Activated effector memory CD4-positive, alpha-beta T cell treated with anti-CD3 and anti-CD28 coated beads, Interleukin-2, amount 50 U/mL, for 16 hours (primary cell): ENCODE results near the gene MAP2K6.

Experiments used
- DNase-seq: peaks from one replicate; pipeline ENCODE4 v3.0.0-alpha.2; 2020

The MAP2K6 gene

DNA sequence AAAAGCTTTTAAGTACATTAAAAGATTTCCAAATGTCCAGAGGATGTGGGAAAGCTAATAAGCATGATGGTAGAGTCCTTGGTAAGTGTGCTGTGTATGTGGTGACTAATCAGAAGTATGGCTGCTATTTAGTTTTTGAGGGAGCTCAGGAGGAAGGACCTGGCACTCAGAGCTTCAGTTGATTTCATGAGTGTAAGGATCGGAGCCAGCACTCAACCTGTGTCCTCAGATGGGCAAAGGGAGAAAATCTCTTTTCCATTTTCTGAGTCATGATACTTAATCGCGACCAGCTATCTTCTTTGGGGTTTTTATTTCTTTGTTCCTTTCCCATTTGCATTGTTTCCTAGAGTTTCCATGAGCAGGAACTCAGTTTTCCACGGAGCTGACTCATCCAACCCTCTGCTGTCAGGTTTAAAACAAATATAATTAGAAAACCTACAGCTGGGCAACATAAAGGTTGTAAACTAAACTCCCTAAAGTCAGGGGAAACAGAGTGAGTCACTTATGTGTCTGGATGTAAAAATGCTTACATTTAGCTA is 125.4 kb downstream of the MAP2K6 start:
- DNase-seq = no peak

DNA sequence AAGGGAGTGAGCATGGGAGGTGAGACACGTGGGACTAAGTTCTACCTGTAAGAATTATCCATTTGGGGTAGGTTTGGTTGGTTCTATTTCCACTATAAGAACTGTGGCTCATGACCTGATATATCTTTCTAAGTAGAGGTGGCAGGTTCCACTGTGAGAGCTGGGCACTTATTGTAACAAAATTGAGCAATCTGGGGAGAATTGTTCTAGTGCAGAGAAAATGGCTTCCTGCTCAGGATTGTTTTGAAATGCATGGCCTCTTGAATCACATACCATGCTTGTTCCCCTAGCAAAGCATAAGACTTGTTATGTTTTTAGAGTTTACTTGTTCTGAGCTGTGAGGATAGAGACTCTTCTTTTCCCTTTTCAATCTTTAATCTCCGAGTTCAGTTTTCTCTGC is 125.9 kb downstream of the MAP2K6 start:
- no peak for DNase-seq

DNA sequence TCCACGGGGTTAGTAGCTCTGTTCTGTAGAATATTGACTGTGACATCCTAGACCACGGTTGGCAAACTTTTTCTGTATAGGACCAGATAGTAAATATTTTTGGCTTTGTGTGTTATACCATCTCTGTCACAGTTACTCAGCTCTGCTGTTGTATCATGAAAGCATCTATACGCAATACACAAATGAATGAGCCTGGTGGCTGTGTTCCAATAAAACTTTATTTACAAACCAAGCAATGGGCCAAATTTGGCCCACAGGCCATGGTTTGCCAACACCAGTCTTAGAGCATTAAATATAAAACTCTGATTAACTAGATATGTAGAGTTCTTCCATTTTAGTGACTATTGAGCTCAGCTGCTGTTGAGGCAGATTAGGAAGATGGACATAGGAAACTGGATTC is 132.7 kb downstream of the MAP2K6 start:
- no peak for DNase-seq

DNA sequence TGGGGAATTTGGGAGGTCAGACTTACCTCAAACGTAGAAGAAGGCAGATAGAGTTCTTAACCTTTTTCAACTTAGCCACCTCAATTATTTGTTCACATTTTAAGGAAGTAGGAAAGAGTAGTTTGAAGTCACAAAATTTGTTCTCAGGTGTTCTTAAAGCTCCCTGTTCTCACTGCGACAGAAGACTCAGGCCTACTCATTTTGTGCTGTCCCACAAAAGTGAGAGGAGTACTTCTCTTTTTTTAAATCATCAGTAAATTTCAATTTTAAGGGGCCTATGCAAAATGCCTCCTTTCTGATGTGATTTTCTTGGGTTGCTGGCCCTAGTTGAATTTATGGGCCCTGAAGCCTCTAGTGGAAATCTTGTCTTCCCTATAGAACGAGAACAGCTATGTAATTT is 133.4 kb downstream of the MAP2K6 start:
- no peak for DNase-seq

DNA sequence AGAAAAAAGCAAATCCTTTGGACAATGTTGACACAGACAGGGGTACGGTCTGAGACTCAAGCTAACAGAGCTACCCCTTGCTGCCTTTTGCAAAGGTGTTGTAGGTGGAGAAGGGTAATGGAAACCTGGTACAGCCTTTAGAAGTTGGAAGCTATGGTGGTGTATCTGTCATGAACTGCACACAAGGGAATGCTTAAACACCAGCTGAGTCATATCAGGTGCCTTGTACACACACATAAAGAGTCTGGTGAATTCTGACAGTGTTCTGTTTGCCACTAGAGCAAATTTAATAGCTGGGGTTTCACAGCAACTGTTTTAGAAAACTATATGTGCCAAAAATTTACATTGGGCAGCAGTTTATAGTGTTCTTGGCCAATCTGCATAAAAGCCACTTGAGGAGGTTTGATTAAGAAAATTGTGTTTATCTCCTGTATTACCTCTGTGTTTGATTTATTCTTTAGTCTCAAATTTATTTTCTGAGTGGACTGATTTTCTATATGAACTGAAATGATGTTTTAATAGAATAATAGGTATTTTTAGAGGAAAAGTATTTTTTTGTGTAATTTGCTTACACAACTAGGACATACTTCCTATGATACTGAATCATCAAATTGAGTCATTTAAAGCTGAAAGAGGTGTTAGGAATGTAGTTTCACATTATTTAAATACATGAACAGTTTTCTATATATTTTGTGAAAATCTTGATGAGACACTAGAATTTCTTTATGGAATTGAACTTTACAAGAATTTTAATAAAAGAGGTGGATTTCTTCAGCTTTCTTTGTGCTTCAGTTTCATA is 136.9 kb downstream of the MAP2K6 start:
- DNase-seq = no peak

DNA sequence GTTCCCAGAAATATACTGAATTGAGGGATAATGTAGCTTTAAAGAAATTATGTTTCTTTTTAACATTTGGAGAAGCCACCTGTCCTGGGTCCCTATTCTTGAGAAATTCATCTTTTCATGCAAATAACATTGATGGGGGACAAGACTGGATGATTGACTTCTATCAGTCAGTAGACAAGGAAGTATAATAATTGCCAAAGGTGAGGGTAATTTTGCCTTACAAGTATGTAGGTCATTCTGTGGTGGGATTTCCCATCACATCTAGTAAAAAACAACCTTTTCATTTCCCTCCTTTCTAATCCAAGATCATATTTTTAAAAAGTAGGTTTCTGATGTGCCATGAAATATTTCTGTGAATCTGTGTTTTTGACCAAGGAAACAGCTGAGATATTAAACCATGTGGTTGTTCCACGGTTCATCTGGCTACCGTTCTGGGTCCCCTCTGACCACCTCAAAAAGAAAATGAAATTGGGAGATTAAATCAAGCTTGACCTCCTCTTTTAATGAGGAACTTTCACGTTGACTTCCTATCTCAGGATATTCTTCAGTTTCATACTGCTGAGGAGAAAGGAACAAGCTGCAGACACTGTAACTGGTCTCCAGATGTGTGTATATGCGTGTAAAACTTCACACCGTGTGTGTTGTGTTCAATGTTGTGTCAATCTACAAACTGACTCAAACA is 138.6 kb downstream of the MAP2K6 start:
- DNase-seq = no peak

DNA sequence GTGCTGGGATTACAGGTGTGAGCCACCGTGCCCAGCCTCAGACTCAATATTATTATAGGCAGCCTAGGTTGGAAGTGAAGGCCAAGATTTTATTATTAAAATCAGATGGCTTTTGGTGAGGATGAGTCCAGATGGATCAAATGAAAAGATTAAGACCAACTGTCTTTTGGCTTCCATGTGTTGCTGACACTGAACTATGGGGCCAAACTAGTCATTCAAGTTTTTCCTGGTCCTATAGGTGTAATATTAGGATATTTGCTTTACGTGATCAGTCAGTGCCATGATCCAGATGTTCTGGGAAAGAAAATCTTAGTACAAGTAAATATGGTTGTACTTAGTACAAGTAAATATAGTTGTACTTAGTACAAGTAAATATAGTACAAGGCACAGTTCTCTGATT is 140.6 kb downstream of the MAP2K6 start:
- no peak for DNase-seq

DNA sequence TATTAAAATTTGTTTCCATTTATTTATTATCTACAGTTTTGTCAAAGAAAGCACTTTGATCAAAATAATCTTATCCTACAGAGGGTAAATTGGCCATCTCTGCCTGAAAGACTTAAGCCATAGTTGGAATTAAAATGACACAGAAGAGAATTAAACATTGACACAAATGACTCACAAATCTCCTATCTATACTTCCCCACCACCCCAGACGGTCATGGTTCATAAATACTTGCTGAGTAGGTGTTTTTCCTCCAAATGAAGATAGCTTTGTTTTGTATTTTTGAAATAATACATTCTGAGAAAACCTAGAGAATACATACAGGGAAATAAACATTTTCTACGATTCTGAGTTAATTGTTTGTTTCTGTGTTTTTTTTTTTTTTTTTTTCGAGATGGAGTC is 142.8 kb downstream of the MAP2K6 start:
- DNase-seq = no peak

DNA sequence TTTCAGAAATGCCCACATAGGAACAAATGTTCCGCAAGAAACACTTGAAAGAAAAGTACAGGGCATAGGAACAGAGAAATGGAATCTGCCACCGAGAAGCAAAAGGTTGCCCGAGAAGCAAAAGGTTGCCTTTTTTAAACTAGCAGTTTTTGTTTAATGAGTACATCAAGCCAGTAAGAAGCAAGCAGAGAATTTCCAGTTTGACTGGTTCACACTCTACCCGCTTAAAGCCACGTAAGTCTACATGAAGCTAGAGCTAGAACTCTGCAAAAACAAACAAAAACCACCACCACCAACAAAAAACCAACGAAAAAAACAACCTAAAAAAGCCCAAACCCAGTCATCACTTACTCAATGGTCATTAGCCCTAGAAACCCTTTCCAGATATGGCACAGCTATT is 144.3 kb downstream of the MAP2K6 start:
- DNase-seq = no peak

DNA sequence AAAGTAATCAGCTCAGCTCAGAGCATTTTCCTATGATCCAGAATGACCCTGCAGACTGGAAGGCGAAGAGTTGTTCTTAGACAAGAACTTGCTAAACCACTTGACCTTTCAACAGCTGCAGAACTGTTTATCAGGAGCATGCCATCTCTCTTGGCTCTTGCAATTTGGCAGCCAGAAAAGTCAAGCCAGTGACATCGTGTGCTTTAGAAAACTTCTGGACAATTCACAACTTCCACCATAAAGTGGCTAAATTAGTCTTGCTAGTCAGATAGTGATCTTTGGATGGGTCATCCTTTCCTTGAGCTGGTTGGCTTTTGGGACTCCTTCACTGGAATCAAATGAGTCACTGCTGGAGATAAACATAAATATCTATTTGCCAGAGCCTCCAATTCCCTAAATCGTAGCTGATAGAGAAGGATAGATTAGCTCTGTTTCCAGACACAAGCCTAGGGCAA is 146.5 kb downstream of the MAP2K6 start:
- DNase-seq = no peak

DNA sequence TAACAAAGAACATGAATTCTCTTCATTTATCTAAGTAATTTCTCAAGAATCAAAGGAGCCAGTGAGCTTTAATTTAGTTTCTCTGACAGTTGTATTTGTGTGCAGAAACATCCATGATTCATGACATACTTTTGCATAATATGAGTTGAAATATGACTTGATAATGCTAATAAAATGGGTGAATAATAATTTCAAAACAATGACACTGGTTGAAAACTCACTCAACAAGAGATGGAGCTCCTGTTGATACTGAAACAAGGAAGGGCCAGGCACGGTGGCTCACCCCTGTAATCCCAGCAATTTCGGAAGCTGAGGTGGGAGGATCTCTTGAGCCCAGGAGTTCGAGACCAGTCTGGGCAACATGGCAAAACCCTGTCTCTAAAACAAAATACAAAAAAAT is 147.0 kb downstream of the MAP2K6 start:
- DNase-seq = no peak

DNA sequence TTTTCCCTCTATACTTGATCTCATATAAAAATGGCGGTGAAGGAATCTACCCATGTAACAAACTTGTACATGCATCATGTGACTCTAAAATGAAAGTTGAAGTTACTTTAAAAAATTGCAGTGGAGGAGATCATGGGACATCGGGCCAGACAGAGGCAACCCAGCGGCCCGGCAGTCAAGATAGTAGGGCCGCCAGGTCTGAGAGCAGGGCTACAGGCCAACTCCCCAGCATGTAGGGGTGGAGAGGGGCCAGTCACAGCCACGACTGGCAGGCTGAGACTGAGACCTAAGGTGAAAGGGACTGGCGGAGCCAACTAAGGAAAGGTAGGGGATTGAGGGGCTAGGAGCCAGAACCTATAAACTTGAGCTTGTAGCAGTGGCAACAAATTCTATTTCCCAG is 150.9 kb downstream of the MAP2K6 start:
- no peak for DNase-seq

DNA sequence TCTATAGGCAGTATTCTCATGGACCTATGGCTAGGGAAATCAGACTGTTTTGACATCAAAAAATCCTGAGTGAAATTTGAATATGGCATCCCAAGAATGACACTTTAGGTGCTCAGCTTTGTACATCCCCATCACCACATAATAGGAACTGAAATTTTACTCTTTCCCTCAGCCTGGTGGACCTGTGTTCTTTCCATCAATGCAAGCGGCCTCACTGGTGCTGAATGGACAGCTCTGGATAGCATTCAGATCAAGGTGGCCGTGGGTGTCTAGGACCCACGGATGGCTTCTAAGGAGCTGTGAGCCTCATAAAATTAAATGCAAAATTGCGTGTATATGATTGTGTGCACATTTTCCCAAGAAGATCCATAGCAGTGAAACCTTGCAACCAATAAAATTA is 152.6 kb downstream of the MAP2K6 start:
- DNase-seq = no peak

DNA sequence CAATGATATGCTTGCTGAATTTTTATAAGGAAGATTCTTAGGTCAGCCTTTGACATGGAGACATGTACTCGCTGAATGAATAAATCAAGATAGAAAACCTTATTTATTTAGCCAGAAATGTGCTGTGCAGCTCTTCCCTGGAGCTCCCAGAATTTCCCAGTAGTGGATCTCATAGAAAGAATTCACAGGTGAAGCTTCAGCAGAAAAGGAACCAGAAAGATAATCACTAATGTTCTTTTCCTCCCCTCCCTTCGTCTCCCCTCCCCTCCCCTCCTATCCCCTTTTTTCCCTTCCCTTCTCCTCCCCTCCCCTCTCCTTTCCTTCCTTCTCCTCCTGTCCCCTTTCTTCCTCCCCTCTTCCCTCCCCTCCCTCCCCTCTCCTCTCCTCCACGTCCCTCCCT is 158.2 kb downstream of the MAP2K6 start:
- no peak for DNase-seq

DNA sequence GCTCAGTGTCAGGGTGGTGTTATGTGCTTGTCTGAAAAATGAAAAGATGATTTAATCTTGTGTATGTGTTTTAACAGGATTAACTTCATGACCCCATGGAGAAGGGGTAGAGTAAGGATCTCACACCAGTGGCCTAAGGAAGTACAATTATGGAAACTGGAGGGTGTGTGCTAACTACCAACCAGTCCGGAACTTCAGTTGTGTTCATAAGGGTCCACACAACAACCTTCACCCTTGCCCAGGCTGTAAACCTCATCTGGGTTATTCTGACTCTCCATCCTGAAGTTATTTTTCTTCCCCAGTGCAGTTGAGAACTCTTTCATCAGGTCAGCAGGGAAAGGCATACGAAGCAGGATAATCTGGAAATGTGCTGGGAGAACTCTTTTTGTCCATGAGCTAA is 158.9 kb downstream of the MAP2K6 start:
- DNase-seq = no peak

DNA sequence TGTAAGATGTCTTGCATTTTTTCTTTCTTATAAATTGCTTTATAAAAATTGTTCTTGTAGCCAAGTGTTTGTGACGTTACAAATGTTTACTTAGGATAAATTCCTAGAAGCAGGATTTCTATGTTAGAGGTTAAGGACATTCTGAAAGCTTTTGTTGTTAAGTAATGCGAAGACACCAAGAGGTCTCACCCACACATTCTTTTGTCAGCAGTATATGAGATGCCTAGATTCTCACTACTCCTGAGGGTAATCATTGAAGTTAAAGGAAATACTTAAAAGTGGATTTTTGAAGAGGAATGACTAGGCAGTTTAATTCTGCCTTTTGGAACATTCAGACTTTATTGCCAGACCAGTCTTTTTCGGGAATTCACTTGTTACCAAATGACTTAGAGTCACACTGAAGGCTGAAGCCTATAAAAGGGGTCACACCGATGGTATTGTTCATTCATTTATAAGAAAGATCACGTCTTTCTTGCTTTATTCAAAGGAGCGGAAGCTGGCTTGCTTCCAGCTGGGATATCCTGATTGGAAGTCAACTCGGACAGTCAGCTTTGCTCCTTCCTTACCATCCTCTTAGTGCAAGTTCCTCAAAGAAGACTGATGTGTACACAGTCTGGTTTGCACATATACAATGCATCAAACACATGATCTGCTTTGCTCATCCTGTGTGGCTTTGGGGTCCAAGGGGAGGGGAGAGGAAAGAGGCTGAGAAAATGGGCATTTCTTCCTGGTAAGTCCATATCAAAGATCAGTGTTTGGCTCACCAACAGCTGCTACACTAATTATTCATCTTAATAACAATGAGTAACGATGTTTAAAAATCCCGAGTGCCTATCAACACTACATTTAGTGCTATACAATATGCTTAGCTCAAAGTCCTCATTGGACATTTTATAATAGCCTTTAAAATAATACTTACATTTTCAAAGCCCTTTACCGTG is 160.0 kb downstream of the MAP2K6 start:
- DNase-seq = no peak

DNA sequence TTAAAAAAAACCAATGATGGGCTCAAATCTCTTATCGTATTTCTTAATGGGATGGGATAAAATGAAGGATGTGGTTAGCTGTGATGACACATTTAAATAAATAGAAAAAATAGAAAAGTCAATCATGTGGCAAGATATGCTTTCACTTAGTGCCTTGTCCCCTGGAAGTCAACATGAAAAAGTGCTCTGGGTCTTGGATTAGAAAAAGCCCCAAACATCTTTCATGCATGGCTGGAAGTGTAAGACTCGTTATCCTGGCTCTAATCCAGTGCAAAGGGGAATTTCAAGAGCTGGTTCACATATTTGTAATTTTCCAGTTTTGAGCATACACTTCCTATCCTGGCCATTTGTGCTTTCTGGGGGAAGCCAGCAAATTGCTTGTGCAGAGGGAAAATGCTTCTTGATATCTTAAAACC is 160.9 kb downstream of the MAP2K6 start:
- DNase-seq = no peak

DNA sequence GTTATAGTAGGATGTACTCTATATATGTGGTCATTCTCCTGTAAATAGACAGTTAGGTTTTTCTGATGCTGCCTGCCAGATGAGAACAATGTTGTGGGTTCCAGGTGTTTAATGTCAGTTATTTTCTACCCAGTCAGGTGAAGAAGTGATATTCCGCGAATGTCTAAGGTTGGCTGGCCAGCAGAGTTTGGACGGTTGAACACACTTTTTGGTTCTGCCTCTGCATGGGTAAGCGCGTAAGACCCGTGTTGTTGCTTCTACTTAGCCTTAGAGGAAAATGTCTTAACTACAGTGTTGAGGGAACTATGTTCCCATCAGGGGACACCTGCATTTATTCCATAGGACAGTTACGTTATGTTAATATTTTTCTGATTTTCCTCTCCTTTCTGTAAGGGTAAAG is 162.6 kb downstream of the MAP2K6 start:
- no peak for DNase-seq

DNA sequence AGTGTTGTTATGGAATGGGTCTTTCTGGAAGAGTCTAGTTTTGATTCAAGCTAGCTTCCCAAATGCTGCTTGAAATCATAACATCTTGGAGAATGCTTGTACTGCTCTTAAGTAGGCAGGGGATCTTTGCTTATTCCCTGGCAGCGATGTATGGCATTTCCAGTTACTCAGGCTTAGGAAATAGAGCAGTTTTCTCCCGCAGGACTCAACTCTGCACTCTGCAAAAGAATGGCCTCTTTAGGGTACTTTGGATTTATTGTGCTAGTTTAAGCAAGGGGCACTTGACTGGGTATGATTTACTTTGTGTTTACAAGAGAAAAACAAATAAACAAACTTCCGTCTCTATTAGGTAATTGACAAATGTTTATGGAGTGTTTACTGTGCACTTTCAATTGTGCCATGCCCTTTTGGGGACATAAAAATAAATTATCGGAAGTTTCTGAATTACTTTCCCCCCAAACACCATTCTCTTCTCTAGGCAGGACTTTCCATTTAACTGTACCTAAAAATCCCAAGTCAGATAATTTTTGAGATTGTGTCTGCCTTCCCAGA is 164.0 kb downstream of the MAP2K6 start:
- no peak for DNase-seq

DNA sequence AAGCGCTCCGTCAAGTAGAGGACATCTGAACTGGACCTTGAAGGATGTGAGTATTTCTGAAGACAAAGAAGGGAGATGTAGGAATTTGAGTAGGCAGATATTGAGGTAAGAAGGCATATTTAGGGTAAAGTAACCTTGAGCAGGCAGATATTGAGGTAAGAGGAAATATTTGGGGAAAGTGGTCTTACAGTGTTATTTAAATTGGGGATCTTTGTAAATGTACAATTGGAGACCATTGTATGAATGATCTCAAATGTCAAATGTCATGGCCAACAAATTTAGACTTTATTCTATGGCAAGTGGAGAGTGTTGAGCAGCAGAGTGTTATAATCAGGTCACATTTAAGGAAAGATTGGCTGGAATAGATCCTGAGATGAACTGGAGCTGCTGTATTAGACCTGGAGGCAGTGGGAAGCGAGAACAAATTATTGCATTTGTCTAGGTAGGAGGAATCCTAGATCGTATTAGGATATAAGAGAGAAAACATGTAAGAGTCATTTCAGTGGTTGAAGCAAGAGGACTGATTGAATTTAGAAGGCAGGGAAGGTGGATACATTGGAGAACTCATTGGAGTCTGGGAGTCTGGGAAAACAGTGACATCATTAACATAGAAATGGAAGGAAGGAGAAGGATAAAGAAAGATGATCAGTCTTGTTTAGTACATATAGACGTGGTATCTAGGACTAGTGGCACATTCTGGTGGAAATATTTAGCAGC is 165.6 kb downstream of the MAP2K6 start:
- DNase-seq = no peak

DNA sequence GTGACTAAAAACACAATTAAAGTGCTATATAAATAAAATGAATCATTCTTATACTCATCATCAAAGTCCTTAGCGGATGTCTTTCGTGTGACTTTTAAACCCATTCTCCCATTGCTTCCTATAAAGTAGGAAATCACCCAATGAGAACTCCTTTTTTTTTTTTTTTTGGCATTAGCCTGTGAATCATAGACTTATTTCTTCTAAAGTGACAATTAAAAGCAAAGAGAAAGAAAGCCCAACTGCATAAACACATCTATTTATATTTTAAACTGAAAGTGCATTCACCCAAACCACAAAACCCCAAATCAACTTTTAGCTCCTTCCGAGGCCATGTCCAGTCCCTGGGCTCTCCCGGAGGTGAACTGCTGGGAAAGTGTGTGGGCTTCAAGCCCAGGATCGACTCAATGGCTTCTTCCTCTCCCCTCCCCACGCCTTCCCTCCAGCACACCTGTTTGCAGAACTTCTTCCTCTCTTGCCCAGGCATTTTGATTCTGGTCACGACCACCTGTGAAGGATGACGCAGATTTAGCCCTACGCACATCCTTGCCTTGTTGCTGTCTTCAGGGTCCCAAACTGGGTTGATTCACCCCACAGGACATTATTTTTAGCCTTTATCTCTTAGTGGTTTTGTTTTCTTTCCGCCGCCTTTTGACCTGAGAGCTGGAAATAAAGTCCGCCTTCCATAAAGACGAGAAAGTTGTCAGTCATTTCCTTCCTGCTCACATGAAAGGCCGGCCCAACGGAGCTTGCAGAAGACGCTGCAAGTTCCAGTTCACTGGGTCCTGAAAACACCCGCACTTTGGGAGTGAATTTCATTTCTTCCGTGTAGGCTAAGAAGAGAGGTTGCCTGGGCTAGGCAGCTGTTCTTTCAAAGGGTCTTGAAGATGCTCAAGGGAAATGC is 166.8 kb downstream of the MAP2K6 start:
- DNase-seq = no peak
